ENCODE results near the gene RIN2.

GRCh38 chr20:19799325-19799724 is 41.3 kb downstream of the RIN2 start:
- TF ChIP-seq CTCF (optimal IDR thresholded peaks at IDR 0.05 in 1 of 3, IDR thresholded peaks at IDR 0.05 in 1 of 3, conservative IDR thresholded peaks at IDR 0.05 in 1 of 3; ENCODE audit: extremely low read depth in 1 of 3, insufficient read depth in 2 of 3, low read length in 3 of 3): no peak
- no peak for TF ChIP-seq EZH2 (IDR thresholded peaks at IDR 0.05; ENCODE audit: low read length)

All from keratinocyte (primary cell).